Adrenal gland (tissue), 12 donors: Measurements from ENCODE around the gene BEND5. TPM values are rescaled to one million over a fixed set of nuclear protein-coding genes. Genes with fewer than 3 reads are reported as not detected.

Experiments used
- DNase-seq, 7 donors: peaks; one replicate each; pipeline ENCODE4 v3.0.0-alpha.2; 2019 to 2020
- H3K27ac ChIP-seq, 5 donors: fragments of 200-600 bp; sonication (generic) in 4 of 5; 1 replicate in 3 of 5; 2 replicates in 2 of 5; pipeline versions ENCODE4 v1.5.1 to v1.8.0; 2016 to 2020; ENCODE audit warnings: mild to moderate bottlenecking in 1 of 5
- H3K27me3 ChIP-seq: fragments of 200-600 bp; 2 replicates; pipeline ENCODE4 v1.8.0; 2021
- H3K36me3 ChIP-seq, 2 donors: fragments of 200-600 bp; replicated peaks in 1 of 2; 1 replicate in 1 of 2; 2 replicates in 1 of 2; pipeline versions ENCODE4 v1.5.1 to v1.8.0; 2018 to 2022
- H3K4me1 ChIP-seq, 2 donors: fragments of 200-600 bp; replicated peaks in 1 of 2; 1 replicate in 1 of 2; 2 replicates in 1 of 2; pipeline versions ENCODE4 v1.5.1 to v1.8.0; 2018 to 2021
- H3K4me3 ChIP-seq, 4 donors: fragments of 200-600 bp; sonication (generic) in 3 of 4; one replicate each; pipeline ENCODE4 v1.5.1; 2016 to 2018
- H3K9me3 ChIP-seq, 3 donors: fragments of 200-600 bp; sonication (generic) in 1 of 3; replicated peaks in 1 of 3; 1 replicate in 2 of 3; 2 replicates in 1 of 3; pipeline versions ENCODE4 v1.5.1 to v1.8.0; 2016 to 2021
- POLR2A ChIP-seq, 2 donors: fragments of 450-650 bp; IDR thresholded peaks; one replicate each; pipeline ENCODE4 v1.6.1; 2017; ENCODE audit warnings: antibody characterized with exemption in 2 of 2, mild to moderate bottlenecking in 2 of 2, moderate library complexity in 1 of 2
- WGBS, 4 donors: extraction: QIAGEN DNeasy Blood & Tissue Kit in 2 of 4; methylation state at CpG; one replicate each; pipeline versions ENCODE4 v1.1.5 to v1.1.7; 2013 to 2017; 5-methylcytosine and 5-hydroxymethylcytosine counted together
- intact Hi-C, 2 donors: fragments of 100-400 bp; cut with DNase I; formaldehyde crosslinking; loops; one replicate each; pipeline versions ENCODE4 v1.14.1 to v1.15.0; 2022 to 2023
- polyA plus RNA-seq, 3 donors: library from polyadenylated mRNA; stranded (reverse); fragments of 200-250 nt in 2 of 3; fragments of 350-450 nt in 1 of 3; fragmentation: Illumina TruSeq in 1 of 3; extraction: RNeasy Lipid Tissue Mini Kit (QIAGEN cat#74804) in 1 of 3; gene quantifications; one replicate each; pipeline ENCODE4 v1.2.3, GENCODE V29; 2013 to 2014
- total RNA-seq, 9 donors: library from RNA; depleted of rRNA in 4 of 9; stranded (reverse); fragments of >200 nt in 4 of 9; fragments of 120-200 nt in 1 of 9; fragmentation: NEBNext Ultra II Directional in 1 of 9; extraction: Animal tissue kit (Norgen Biotek cat#: 25700) in 1 of 9; gene quantifications; one replicate each; pipeline versions ENCODE4 v1.1.0 to v1.2.4, GENCODE V29; 2013 to 2023
- TF ChIP-seq, protein P1 (sequence below), 6 experiments: fragments of 450-650 bp in 4 of 6; fragments of 200-600 bp in 2 of 6; sonication (generic) in 1 of 6; IDR thresholded peaks; 1 replicate in 5 of 6; 2 replicates in 1 of 6; pipeline versions ENCODE4 v1.5.1 to v1.8.0; 2016 to 2021; ENCODE audit warnings: antibody characterized with exemption in 6 of 6, mild to moderate bottlenecking in 2 of 6, moderate library complexity in 1 of 6
- donor health status: healthy with polysubstance abuse.
- donor health status: Bipolar disorder and iron deficiency.
- donor health status: DM: yes; HTN: yes; CAD: no.
- donor health status: DM: no; HTN: no; CAD: no.
- donor health status: DM: no; HTN: no; CAD: no.
- donor health status: DM: yes; HTN: yes; CAD: no.

Gene BEND5
- total and polyA plus RNA-seq, 12 donors = 2.2 to 20.4 (median 8.4) TPM

GRCh38 chr1:48683839-48684238, 92.9 kb downstream of the BEND5 start:
- Histone ChIP-seq H3K4me3 (no peak overlapping the region), H3K4me1 (peaks cover 19% of the 10 kb centered on the region in 2 donors), H3K27me3 (no peaks in the 10 kb centered on the region), H3K9me3 (no peaks in the 10 kb centered on the region), H3K27ac (peak overlapping the region in 1 of 5 donors; percentile 27), H3K36me3 (no peaks in the 10 kb centered on the region)
- intact Hi-C loops = loop anchor here in 1 of 2 donors (1.0 kb wide), 1 partner anchor 17 kb away; no protein-coding TSS in a partner anchor
- no peak for DNase-seq
- TF ChIP-seq, protein P1, sequence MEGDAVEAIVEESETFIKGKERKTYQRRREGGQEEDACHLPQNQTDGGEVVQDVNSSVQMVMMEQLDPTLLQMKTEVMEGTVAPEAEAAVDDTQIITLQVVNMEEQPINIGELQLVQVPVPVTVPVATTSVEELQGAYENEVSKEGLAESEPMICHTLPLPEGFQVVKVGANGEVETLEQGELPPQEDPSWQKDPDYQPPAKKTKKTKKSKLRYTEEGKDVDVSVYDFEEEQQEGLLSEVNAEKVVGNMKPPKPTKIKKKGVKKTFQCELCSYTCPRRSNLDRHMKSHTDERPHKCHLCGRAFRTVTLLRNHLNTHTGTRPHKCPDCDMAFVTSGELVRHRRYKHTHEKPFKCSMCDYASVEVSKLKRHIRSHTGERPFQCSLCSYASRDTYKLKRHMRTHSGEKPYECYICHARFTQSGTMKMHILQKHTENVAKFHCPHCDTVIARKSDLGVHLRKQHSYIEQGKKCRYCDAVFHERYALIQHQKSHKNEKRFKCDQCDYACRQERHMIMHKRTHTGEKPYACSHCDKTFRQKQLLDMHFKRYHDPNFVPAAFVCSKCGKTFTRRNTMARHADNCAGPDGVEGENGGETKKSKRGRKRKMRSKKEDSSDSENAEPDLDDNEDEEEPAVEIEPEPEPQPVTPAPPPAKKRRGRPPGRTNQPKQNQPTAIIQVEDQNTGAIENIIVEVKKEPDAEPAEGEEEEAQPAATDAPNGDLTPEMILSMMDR (IDR thresholded peaks at IDR 0.05) = no peak
- TF ChIP-seq POLR2A (IDR thresholded peaks at IDR 0.05) = no peak
- WGBS, 4 donors = 71 to 92% (median 87%) methylated on average over 3 of the region's 3 CpGs

DNA sequence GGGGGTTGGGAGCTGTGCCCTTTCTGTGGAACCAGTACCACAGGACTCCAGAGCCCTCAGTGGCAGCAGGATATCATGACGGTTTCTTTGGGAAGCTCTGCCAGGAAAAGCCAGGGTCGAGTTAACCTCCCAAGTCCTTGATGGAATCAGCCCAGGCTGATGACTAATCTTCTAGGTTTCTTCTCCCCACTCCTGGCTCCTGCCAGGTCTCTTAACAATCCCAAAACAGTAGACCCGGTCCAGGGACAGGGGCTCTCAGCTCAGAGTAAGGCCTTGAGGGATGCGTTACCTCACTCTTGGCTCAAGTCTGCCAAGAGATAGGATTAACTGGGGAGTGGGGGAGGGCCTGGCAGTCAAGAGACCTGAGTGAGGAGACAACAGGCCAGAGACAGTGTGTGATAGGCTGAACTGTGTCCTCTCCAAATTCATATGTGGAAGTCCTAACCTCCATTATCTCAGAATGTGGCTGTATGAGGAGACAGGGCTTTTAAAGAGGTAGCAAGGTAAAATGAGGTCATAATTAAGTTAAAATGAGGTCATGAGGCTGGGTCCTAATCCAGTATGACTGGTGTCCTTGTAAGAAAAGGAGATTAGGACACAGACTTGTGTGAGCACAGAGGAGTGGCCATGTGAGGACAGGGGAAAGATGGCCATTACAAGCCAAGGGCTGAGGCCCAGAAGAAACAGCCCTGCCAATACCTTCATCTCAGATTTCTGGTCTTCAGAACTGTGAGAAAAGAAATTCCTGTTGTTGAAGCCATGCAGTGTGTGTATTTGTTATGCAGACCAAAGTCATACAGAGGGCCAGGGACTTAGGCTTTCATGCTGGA, 95.0 kb downstream of the BEND5 start:
- intact Hi-C loops = no loop called here
- H3K36me3 ChIP-seq = no peaks in the 10 kb centered on the region
- H3K27ac ChIP-seq = peak overlapping the region in 3 of 5 donors; percentile 53 to 74 (median 62)
- H3K4me3 ChIP-seq = no peak overlapping the region
- TF ChIP-seq, protein P1 (IDR thresholded peaks at IDR 0.05) = no peak
- no peak for TF ChIP-seq POLR2A (IDR thresholded peaks at IDR 0.05)
- WGBS, 4 donors = 33 to 41% (median 38%) methylated on average over 1 to 4 of the region's 4 CpGs; no CpG with 5 or more reads in 1 of the 4 donors
- H3K4me1 ChIP-seq = peaks cover 19 to 25% of the 10 kb centered on the region in 2 donors
- H3K27me3 ChIP-seq = no peaks in the 10 kb centered on the region
- peak; percentile 63 to 79 (median 73) for DNase-seq
- H3K9me3 ChIP-seq = no peaks in the 10 kb centered on the region

DNA sequence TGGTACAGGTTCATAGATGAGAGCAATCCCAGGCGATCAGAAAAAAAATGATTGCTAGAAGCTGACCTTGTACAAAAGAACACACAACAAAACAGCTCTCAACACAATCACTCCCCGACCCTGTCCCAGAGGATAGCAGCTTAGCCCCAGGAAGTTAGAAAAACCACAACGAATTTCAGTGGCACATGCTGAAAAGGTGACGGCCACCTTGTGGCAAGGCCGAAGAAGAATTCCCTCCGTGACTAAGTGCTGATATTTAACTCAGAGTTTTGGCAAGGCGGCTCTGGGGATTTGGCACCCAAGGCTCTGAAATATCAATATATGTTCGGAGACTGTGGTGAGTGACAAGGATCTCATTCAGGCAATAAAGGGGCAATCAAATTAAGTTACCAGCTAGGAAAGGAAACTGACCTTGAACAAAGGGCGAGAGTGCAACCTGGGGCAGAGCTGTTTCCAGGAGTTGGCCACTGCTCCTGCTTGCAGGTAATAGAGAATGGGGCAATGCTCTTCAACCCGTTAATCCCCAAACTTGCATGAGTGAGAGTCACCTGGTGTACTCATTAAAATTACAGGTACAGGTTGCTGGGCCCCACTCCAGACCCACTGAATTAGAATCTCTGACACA, 96.2 kb downstream of the BEND5 start:
- peaks cover 19 to 25% of the 10 kb centered on the region in 2 donors for H3K4me1 ChIP-seq
- peak in 4 of 7 donors; percentile 37 to 59 (median 45) for DNase-seq
- TF ChIP-seq, protein P1 (IDR thresholded peaks at IDR 0.05) = peak in 3 of 6 experiments; percentile 9 to 23 (median 22)
- no peak for TF ChIP-seq POLR2A (IDR thresholded peaks at IDR 0.05)
- no peaks in the 10 kb centered on the region for H3K27me3 ChIP-seq
- no peaks in the 10 kb centered on the region for H3K36me3 ChIP-seq
- H3K27ac ChIP-seq = peak overlapping the region in 3 of 5 donors; percentile 53 to 74 (median 62)
- intact Hi-C loops = no loop called here
- 38 to 43% (median 40%) methylated on average over 8 to 10 of the region's 10 CpGs for WGBS, 4 donors
- no peak overlapping the region for H3K4me3 ChIP-seq
- H3K9me3 ChIP-seq = no peaks in the 10 kb centered on the region

DNA sequence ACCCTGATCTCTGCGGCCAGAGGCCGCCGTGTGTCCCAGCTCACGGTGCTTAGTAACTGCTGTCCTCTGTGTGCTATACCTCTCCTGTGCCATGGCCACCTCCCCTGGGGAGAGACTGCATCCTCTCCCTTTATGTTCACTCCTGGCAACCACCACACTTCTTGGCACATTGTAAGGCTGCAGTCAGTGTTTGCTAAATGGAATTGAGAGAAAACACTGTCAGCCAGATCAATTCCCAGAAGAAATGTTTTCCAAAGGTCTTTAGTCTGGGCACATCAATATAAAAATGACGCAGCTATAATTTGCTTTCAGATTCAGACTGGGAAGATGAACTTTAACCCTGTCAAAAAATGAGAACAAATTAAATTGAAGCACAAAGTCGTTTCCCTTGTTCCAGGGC, 96.8 kb downstream of the BEND5 start:
- Histone ChIP-seq H3K27me3 (no peaks in the 10 kb centered on the region), H3K4me3 (no peak overlapping the region), H3K27ac (peak overlapping the region in 3 of 5 donors; percentile 53 to 74 (median 62)), H3K9me3 (no peaks in the 10 kb centered on the region), H3K36me3 (no peaks in the 10 kb centered on the region), H3K4me1 (peaks cover 19 to 28% of the 10 kb centered on the region in 2 donors)
- intact Hi-C loops = no loop called here
- 63 to 80% (median 69%) methylated on average over 6 of the region's 6 CpGs for WGBS, 4 donors
- TF ChIP-seq, protein P1 (IDR thresholded peaks at IDR 0.05) = no peak
- TF ChIP-seq POLR2A (IDR thresholded peaks at IDR 0.05) = no peak
- DNase-seq = no peak
